Retina (tissue), 1 donor: ENCODE results near the gene GAL3ST1.
"Not testable (repeated sequence)": the region's sequence is repeated elsewhere in the genome, so short reads cannot be mapped to it uniquely, and the experiment has no call there.

Experiments used
- DNase-seq: peaks from one replicate; pipeline ENCODE4 v3.0.0-alpha.2; 2016

The GAL3ST1 gene

GRCh38 chr22:30564045-30564760, 10.3 kb downstream of the GAL3ST1 start:
- DNase-seq, result no peak

- no peak for DNase-seq
These were observed 12.1 kb downstream of the GAL3ST1 start for GRCh38 chr22:30562366-30562765.

- DNase-seq, result no peak
These were observed 12.9 kb downstream of the GAL3ST1 start for GRCh38 chr22:30561402-30562189.

GRCh38 chr22:30560643-30561202, 13.7 kb downstream of the GAL3ST1 start:
- DNase-seq, result not testable (repeated sequence)

GRCh38 chr22:30559889-30560288, 14.6 kb downstream of the GAL3ST1 start:
- no peak for DNase-seq

- DNase-seq, result no peak
These were observed 17.2 kb downstream of the GAL3ST1 start for GRCh38 chr22:30557243-30557642.

GRCh38 chr22:30556388-30556787, 18.1 kb downstream of the GAL3ST1 start:
- no peak for DNase-seq

GRCh38 chr22:30555282-30556210, 18.9 kb downstream of the GAL3ST1 start:
- DNase-seq, result no peak

GRCh38 chr22:30553971-30554370, 20.5 kb downstream of the GAL3ST1 start:
- DNase-seq, result no peak

GRCh38 chr22:30552719-30553118, 21.7 kb downstream of the GAL3ST1 start:
- no peak for DNase-seq

GRCh38 chr22:30551813-30552212, 22.7 kb downstream of the GAL3ST1 start:
- not testable (repeated sequence) for DNase-seq

- DNase-seq, result no peak
These were observed 27.3 kb downstream of the GAL3ST1 start for GRCh38 chr22:30547188-30547587.

GRCh38 chr22:30546616-30547015, 27.8 kb downstream of the GAL3ST1 start, which contains the start of gene SEC14L6:
Gene SEC14L6 (minus strand): TSS chr22:30546741. CDS start chr22:30546682, 59 bp downstream.
- DNase-seq, result no peak

- no peak for DNase-seq
These were observed 31.7 kb downstream of the GAL3ST1 start for GRCh38 chr22:30542811-30543188.

- DNase-seq, result peak; percentile 79
These were observed 32.3 kb downstream of the GAL3ST1 start for GRCh38 chr22:30541961-30542810.

- not testable (repeated sequence) for DNase-seq
These were observed 33.0 kb downstream of the GAL3ST1 start for GRCh38 chr22:30541511-30541910.

GRCh38 chr22:30539368-30539767, 35.1 kb downstream of the GAL3ST1 start:
- DNase-seq, result no peak

GRCh38 chr22:30538280-30538679, 36.2 kb downstream of the GAL3ST1 start:
- no peak for DNase-seq

- no peak for DNase-seq
These were observed 37.3 kb downstream of the GAL3ST1 start for GRCh38 chr22:30537083-30537731.

- DNase-seq, result no peak
These were observed 39.3 kb downstream of the GAL3ST1 start for GRCh38 chr22:30535182-30535581.
